Keratinocyte (primary cell): ENCODE measurements around the gene STAG3. TPM values are rescaled to one million over a fixed set of nuclear protein-coding genes. Genes with fewer than 3 reads are reported as not detected.

Experiments used
- DNase-seq: peaks from one replicate; pipeline ENCODE4 v3.0.0-alpha.2; 2011; ENCODE audit warnings: low read depth, missing footprints, low spot score
- FAIRE-seq: peaks from 2 replicates; lab custom pipeline; 2011; peaks lifted over from hg19 to GRCh38; lab: Jason Lieb, UNC
- H2AFZ ChIP-seq: 2 replicates; pipeline ENCODE4 v1.6.0; 2012; ENCODE audit warnings: low read length, control low read depth, inconsistent platforms; ENCODE audit not compliant: control insufficient read depth
- H3K27ac ChIP-seq: 2 replicates; pipeline ENCODE4 v1.5.1; 2011; ENCODE audit warnings: low read length; ENCODE audit not compliant: control insufficient read depth, insufficient read depth
- H3K27me3 ChIP-seq: 3 replicates; pipeline ENCODE4 v1.6.0; 2011; ENCODE audit warnings: low read length; ENCODE audit not compliant: control insufficient read depth, insufficient read depth; ENCODE audit errors: extremely low read depth
- H3K36me3 ChIP-seq, 2 experiments: 2 replicates in 1 of 2; 3 replicates in 1 of 2; pipeline ENCODE4 v1.5.1; 2011; ENCODE audit warnings: low read length in 2 of 2, mild to moderate bottlenecking in 1 of 2; ENCODE audit not compliant: control insufficient read depth in 2 of 2, insufficient read depth in 2 of 2; ENCODE audit errors: extremely low read depth in 1 of 2
- H3K4me1 ChIP-seq: 3 replicates; pipeline ENCODE4 v1.5.1; 2011; ENCODE audit warnings: low read length; ENCODE audit not compliant: control insufficient read depth, insufficient read depth; ENCODE audit errors: extremely low read depth
- H3K4me2 ChIP-seq: 3 replicates; pipeline ENCODE4 v1.6.0; 2011; ENCODE audit warnings: low read depth, low read length; ENCODE audit not compliant: control insufficient read depth, insufficient read depth; ENCODE audit errors: extremely low read depth
- H3K4me3 ChIP-seq, 3 experiments: fragments of 200-600 bp in 1 of 3; sonication (generic) in 1 of 3; 2 replicates in 2 of 3; 3 replicates in 1 of 3; pipeline ENCODE4 v1.5.1; 2011 to 2016; ENCODE audit warnings: low read length in 3 of 3, mild to moderate bottlenecking in 3 of 3, control low read depth in 2 of 3, inconsistent platforms in 1 of 3, low read depth in 1 of 3, mixed read lengths in 1 of 3, mixed run types in 1 of 3, moderate library complexity in 1 of 3; ENCODE audit not compliant: control insufficient read depth in 2 of 3, insufficient read depth in 2 of 3; ENCODE audit errors: extremely low read depth in 1 of 3
- H3K79me2 ChIP-seq: 2 replicates; pipeline ENCODE4 v1.6.0; 2012; ENCODE audit warnings: low read length; ENCODE audit not compliant: control insufficient read depth, insufficient read depth
- H3K9ac ChIP-seq: 3 replicates; pipeline ENCODE4 v1.6.0; 2011; ENCODE audit warnings: low read length; ENCODE audit not compliant: control insufficient read depth, insufficient read depth; ENCODE audit errors: extremely low read depth
- H3K9me1 ChIP-seq: 3 replicates; pipeline ENCODE4 v1.6.0; 2011; ENCODE audit warnings: low read length; ENCODE audit not compliant: control insufficient read depth, insufficient read depth; ENCODE audit errors: extremely low read depth
- H3K9me3 ChIP-seq: 2 replicates; pipeline ENCODE4 v1.5.1; 2012; ENCODE audit warnings: low read depth, low read length; ENCODE audit not compliant: control insufficient read depth
- H4K20me1 ChIP-seq: 3 replicates; pipeline ENCODE4 v1.6.0; 2011; ENCODE audit warnings: low read length; ENCODE audit not compliant: control insufficient read depth, insufficient read depth; ENCODE audit errors: extremely low read depth
- CTCF ChIP-seq, 3 experiments: IDR thresholded peaks in 1 of 3; conservative IDR thresholded peaks in 1 of 3; optimal IDR thresholded peaks in 1 of 3; 2 replicates in 2 of 3; 3 replicates in 1 of 3; pipeline versions ENCODE3 to v1.5.1; 2011; ENCODE audit warnings: low read length in 3 of 3, mild to moderate bottlenecking in 3 of 3, moderate library complexity in 2 of 3, control low read depth in 1 of 3, inconsistent platforms in 1 of 3; ENCODE audit not compliant: insufficient read depth in 2 of 3; ENCODE audit errors: extremely low read depth in 1 of 3
- EZH2 ChIP-seq: IDR thresholded peaks from one replicate; pipeline ENCODE4 v1.6.1; 2012; ENCODE audit warnings: inconsistent platforms, mild to moderate bottlenecking, low read length, moderate library complexity
- dilution Hi-C: fragments of 300-500 bp; cut with MboI; formaldehyde crosslinking; loops from one replicate; pipeline ENCODE4 v1.7.0; 2020; ENCODE audit warnings: low sequenced_read_pairs; ENCODE audit not compliant: extremely low pct_ligation_motif_present
- polyA plus RNA-seq, 5 experiments: library from polyadenylated mRNA; depleted of rRNA in 3 of 5; stranded (reverse) in 3 of 5; stranded (forward) in 1 of 5; unstranded in 1 of 5; fragments of >200 nt; gene quantifications; 1 replicate in 1 of 5; 2 replicates in 3 of 5; 3 replicates in 1 of 5; pipeline versions ENCODE4 v1.2.1 to v1.2.3, GENCODE V29; 2011 to 2012; ENCODE audit warnings: missing spikeins in 2 of 5, low read depth in 1 of 5, low replicate concordance in 1 of 5

The STAG3 gene
- polyA plus RNA-seq, 1 donor (not counting 4 experiments of a cell fraction or from before 2014, with no cell fraction given), result 0.28 TPM

DNA sequence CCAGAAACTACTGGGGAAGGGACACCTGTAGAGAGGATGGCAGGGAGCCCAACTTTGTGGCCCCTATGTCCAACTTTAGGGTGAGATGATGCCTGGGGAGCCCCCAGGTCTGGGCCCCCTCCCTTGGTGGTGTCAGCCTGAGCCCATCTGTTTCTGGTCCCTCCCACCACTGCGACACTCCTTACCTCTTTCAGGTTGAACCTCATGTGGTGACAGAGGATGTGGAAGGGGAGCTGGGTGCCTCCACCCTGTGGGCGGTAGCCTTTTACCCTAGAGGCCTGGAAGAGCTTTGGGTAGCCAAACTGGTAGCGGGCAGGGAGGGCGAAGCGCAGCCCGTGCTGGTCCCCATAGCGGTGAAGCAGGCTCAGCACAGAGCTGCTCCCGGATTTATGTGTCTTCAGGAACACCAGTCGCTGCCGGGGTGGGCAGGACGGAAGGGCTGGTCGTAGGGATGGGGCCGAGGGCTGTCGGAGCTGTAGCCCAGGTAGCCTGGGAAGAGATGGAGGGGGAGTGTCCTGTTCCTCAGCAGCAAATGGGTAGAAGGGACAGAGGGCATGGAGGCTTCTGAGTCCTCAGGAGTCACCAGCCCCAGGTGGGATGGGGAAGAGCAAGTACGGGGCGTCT lies 11.3 kb upstream of the STAG3 start:
- Histone ChIP-seq H3K9me3 (no peaks in the 10 kb centered on the region), H2AFZ (no peak overlapping the region), H3K4me1 (peaks cover 28% of the 10 kb centered on the region)

GRCh38 chr7:100166970-100167911 lies 10.5 kb upstream of the STAG3 start:
- no peaks in the 10 kb centered on the region for H3K79me2 ChIP-seq
- H3K36me3 ChIP-seq, result no peaks in the 10 kb centered on the region
- DNase-seq (no peak), FAIRE-seq (no peak)
- H4K20me1 ChIP-seq, result no peaks in the 10 kb centered on the region
- no peak overlapping the region for H3K9ac ChIP-seq
- dilution Hi-C loops, result no loop called here
- H3K4me2 ChIP-seq, result peak overlapping the region; percentile 94
- no peak overlapping the region for H2AFZ ChIP-seq
- no peak overlapping the region for H3K27ac ChIP-seq
- peaks cover 14% of the 10 kb centered on the region for H3K27me3 ChIP-seq
- peak overlapping the region in 1 of 3 experiments; percentile 62 for H3K4me3 ChIP-seq
- peaks cover 28% of the 10 kb centered on the region for H3K4me1 ChIP-seq
- H3K9me3 ChIP-seq, result no peaks in the 10 kb centered on the region
- H3K9me1 ChIP-seq, result peaks cover 2% of the 10 kb centered on the region
- TF ChIP-seq CTCF (optimal IDR thresholded peaks at IDR 0.05 in 1 of 3, IDR thresholded peaks at IDR 0.05 in 1 of 3, conservative IDR thresholded peaks at IDR 0.05 in 1 of 3; ENCODE audit: extremely low read depth in 1 of 3, insufficient read depth in 2 of 3, low read length in 3 of 3) (no peak), EZH2 (no peak)

More for the DNA sequence above, 11.3 kb upstream of the STAG3 start:
- H4K20me1 ChIP-seq, result no peaks in the 10 kb centered on the region
- peaks cover 2% of the 10 kb centered on the region for H3K9me1 ChIP-seq
- H3K4me3 ChIP-seq, result no peak overlapping the region
- dilution Hi-C loops, result no loop called here
- DNase-seq, result no peak
- H3K79me2 ChIP-seq, result no peaks in the 10 kb centered on the region
- no peak overlapping the region for H3K4me2 ChIP-seq
- FAIRE-seq, result no peak
- peaks cover 10% of the 10 kb centered on the region for H3K27me3 ChIP-seq
- no peak overlapping the region for H3K27ac ChIP-seq
- H3K36me3 ChIP-seq, result no peaks in the 10 kb centered on the region
- H3K9ac ChIP-seq, result no peak overlapping the region
- no peak for TF ChIP-seq CTCF (optimal IDR thresholded peaks at IDR 0.05 in 1 of 3, IDR thresholded peaks at IDR 0.05 in 1 of 3, conservative IDR thresholded peaks at IDR 0.05 in 1 of 3; ENCODE audit: extremely low read depth in 1 of 3, insufficient read depth in 2 of 3, low read length in 3 of 3)
